CD8-positive, alpha-beta memory T cell (primary cell): ENCODE data around the gene MXD4. TPM values are rescaled to one million over a fixed set of nuclear protein-coding genes. Genes with fewer than 3 reads are reported as not detected.

Source experiments
- CTCF ChIA-PET: fragments of 350-600 bp; sonication (Branson Sonifier 250); formaldehyde crosslinking; loops from one replicate; lab custom pipeline; 2021; ENCODE audit warnings: antibody characterized with exemption; lab: Charles Lee
- POLR2A ChIA-PET: fragments of 350-600 bp; sonication (Branson Sonifier 250); formaldehyde crosslinking; loops from one replicate; lab custom pipeline; 2021; ENCODE audit warnings: antibody characterized with exemption; lab: Charles Lee
- DNase-seq, 5 donors: peaks; one replicate each; pipeline versions ENCODE4 v3.0.0 to v3.0.0-alpha.2; 2020 to 2022; ENCODE audit warnings: mixed read lengths in 1 of 5
- H3K27ac ChIP-seq: one replicate; pipeline ENCODE4 v1.7.0; 2013; ENCODE audit warnings: low read depth, mild to moderate bottlenecking, low read length, moderate library complexity
- H3K27me3 ChIP-seq: 2 replicates; pipeline ENCODE4 v1.7.0; 2013; ENCODE audit warnings: low read length, mild to moderate bottlenecking; ENCODE audit not compliant: insufficient read depth, poor library complexity, severe bottlenecking
- H3K36me3 ChIP-seq: 2 replicates; pipeline ENCODE4 v1.7.0; 2013; ENCODE audit warnings: mild to moderate bottlenecking, low read length, moderate library complexity; ENCODE audit not compliant: insufficient read depth
- H3K4me1 ChIP-seq: 2 replicates; pipeline ENCODE4 v1.7.0; 2013; ENCODE audit warnings: mild to moderate bottlenecking, low read length, moderate library complexity; ENCODE audit not compliant: insufficient read depth
- H3K4me3 ChIP-seq: 2 replicates; pipeline ENCODE4 v1.7.0; 2013; ENCODE audit warnings: mild to moderate bottlenecking, low read length
- H3K9me3 ChIP-seq: 2 replicates; pipeline ENCODE4 v1.7.0; 2013; ENCODE audit warnings: mild to moderate bottlenecking, low read length
- H3K27ac Mint-ChIP-seq, 8 donors: one replicate each; pipeline ENCODE4 v1.8.0; 2020 to 2021; ENCODE audit warnings: mixed read lengths in 8 of 8, mild to moderate bottlenecking in 6 of 8, inconsistent platforms in 3 of 8, moderate library complexity in 3 of 8
- H3K27me3 Mint-ChIP-seq, 2 donors: one replicate each; pipeline ENCODE4 v1.8.0; 2020 to 2021; ENCODE audit warnings: mixed read lengths in 2 of 2, mild to moderate bottlenecking in 1 of 2, moderate library complexity in 1 of 2
- H3K36me3 Mint-ChIP-seq, 3 donors: one replicate each; pipeline ENCODE4 v1.8.0; 2020 to 2021; ENCODE audit warnings: mixed read lengths in 3 of 3, inconsistent platforms in 1 of 3, mild to moderate bottlenecking in 1 of 3
- H3K4me1 Mint-ChIP-seq, 3 donors: one replicate each; pipeline ENCODE4 v1.8.0; 2020 to 2021; ENCODE audit warnings: mixed read lengths in 3 of 3, inconsistent platforms in 1 of 3, mild to moderate bottlenecking in 1 of 3
- H3K4me3 Mint-ChIP-seq, 7 donors: one replicate each; pipeline ENCODE4 v1.8.0; 2020 to 2021; ENCODE audit warnings: mixed read lengths in 7 of 7, mild to moderate bottlenecking in 6 of 7, moderate library complexity in 4 of 7, inconsistent platforms in 2 of 7
- H3K9me3 Mint-ChIP-seq, 5 donors: one replicate each; pipeline ENCODE4 v1.8.0; 2020 to 2022; ENCODE audit warnings: mixed read lengths in 5 of 5, mild to moderate bottlenecking in 3 of 5, moderate library complexity in 2 of 5, inconsistent platforms in 1 of 5
- polyA plus RNA-seq: library from polyadenylated mRNA; unstranded; fragments of 300-500 nt; fragmentation: Illumina TruSeq; gene quantifications from one replicate; pipeline ENCODE4 v1.2.3, GENCODE V29; 2021
- total RNA-seq, 2 experiments: library from RNA; stranded (reverse); gene quantifications; one replicate each; pipeline ENCODE4 v1.2.3, GENCODE V29; 2021

Gene MXD4
- total and polyA plus RNA-seq, 3 experiments from 2014 or later = 10.2 to 47.2 (median 12.2) TPM

DNA sequence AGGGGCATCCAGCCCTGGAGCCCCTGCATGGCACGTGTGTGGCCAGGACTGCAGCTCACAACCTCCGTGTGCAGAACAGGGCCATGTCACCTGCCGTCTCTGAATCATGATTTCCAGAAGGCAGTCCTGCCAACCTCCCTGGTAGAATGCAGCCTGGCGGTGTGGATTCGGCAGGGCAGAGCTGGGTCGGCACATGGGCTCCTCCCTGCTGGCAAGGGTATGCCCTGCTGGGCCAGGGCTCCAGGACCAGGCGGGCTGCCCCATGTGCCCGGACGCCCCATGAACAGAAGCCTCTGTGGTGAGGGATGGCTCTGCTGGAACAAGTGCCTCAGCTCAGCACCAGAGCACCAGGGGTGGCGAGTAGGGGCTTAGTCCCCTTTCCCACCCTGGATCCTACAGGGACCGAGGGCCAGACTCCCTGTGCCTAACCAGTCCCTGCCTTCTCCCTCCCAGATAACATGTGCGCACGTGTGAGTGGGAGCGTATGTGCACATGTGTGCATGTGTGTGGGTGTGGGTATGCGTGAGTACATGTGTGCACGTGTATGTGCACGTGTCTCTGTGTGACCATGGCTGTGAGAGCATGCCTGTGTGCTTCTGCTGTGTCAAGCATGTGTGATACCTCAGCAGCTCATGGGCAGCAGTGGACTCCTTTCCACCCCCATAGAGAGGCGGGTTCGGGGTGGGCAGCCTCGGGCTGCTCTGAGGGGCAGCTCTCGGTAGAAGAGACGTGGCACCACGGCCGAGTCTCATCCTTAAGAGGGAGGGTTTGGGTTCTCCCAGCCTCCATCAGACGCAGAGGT lies 10.3 kb upstream of the MXD4 start:
- Histone ChIP-seq H3K27ac (no peak overlapping the region), H3K4me3 (no peak overlapping the region), H3K27me3 (no peaks in the 10 kb centered on the region), H3K4me1 (no peaks in the 10 kb centered on the region), H3K36me3 (no peaks in the 10 kb centered on the region), H3K9me3 (no peaks in the 10 kb centered on the region)
- peaks cover 0 to 3% (median 0%) of the 10 kb centered on the region in 3 donors for H3K4me1 Mint-ChIP-seq
- H3K27ac Mint-ChIP-seq = peak overlapping the region in 2 of 8 donors; percentile 50 to 52
- ChIA-PET POLR2A (no interaction called here), CTCF (interaction anchor here (1.3 kb wide), 1 partner anchor 10 kb away, joined by 5 read pairs; no protein-coding TSS in a partner anchor)
- no peak for DNase-seq
- H3K36me3 Mint-ChIP-seq = peaks cover 0 to 16% (median 5%) of the 10 kb centered on the region in 3 donors
- H3K4me3 Mint-ChIP-seq = no peak overlapping the region
- peaks cover 0 to 3% of the 10 kb centered on the region in 2 donors for H3K27me3 Mint-ChIP-seq
- no peaks in the 10 kb centered on the region for H3K9me3 Mint-ChIP-seq

- H3K27ac Mint-ChIP-seq = no peak overlapping the region
- H3K4me3 ChIP-seq = no peak overlapping the region
- ChIA-PET POLR2A (no interaction called here), CTCF (interaction anchor here (1.3 kb wide), 1 partner anchor 10 kb away, joined by 5 read pairs; no protein-coding TSS in a partner anchor)
- H3K27me3 Mint-ChIP-seq = peaks cover 0 to 3% of the 10 kb centered on the region in 2 donors
- H3K4me1 Mint-ChIP-seq = peaks cover 0 to 3% (median 0%) of the 10 kb centered on the region in 3 donors
- H3K27me3 ChIP-seq = no peaks in the 10 kb centered on the region
- H3K27ac ChIP-seq = no peak overlapping the region
- DNase-seq = no peak
- H3K9me3 ChIP-seq = no peaks in the 10 kb centered on the region
- no peaks in the 10 kb centered on the region for H3K36me3 ChIP-seq
- H3K4me3 Mint-ChIP-seq = no peak overlapping the region
- no peaks in the 10 kb centered on the region for H3K4me1 ChIP-seq
- no peaks in the 10 kb centered on the region for H3K9me3 Mint-ChIP-seq
- H3K36me3 Mint-ChIP-seq = peaks cover 0 to 16% (median 5%) of the 10 kb centered on the region in 3 donors
These were observed 9.5 kb upstream of the MXD4 start for GRCh38 chr4:2271279-2272025.

DNA sequence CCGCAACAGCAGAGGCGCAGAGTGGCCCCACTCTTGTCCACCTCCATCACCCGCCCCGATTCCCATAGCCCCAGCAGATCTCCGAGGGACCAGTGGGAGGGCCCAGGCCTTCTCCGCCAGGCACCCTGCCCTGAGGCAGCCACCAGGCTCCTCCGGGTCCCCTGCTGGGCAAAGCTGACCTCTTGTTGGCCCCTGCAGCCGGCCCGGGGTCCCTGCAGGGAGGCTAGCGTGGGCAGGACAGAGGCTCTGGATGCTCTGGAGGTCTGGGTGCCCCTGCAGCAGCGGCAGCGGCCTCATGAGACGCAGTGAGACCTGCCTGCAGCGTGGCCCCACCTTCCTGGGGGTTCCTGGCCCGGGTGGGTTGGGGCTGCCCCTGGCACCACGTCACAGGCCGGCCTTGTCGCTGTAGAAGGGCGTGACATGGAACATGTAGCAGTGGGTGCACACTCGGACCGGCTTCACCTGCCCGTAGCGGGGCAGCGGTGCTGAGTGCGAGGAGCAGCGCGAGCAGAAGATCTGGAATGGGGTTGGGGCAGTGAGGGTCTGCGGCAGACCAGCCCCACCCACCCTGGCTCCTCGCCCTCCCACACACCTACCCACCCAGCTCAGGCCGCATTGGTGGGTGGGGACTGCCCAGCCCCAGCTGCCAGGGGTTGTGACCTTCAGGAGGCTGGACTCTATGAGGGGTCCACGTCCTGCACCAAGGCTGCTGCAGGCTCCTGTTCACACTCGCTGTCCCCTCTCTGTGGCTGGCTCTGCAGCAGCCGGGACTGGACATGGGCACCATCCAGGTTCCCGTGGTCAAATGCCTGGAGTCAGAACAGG lies 8.6 kb upstream of the MXD4 start:
- DNase-seq = no peak
- Histone ChIP-seq H3K27ac (no peak overlapping the region), H3K36me3 (no peaks in the 10 kb centered on the region), H3K4me1 (no peaks in the 10 kb centered on the region), H3K27me3 (no peaks in the 10 kb centered on the region), H3K4me3 (no peak overlapping the region), H3K9me3 (no peaks in the 10 kb centered on the region)
- CTCF ChIA-PET = no interaction called here
- no peak overlapping the region for H3K4me3 Mint-ChIP-seq
- peaks cover 0 to 3% (median 0%) of the 10 kb centered on the region in 3 donors for H3K4me1 Mint-ChIP-seq
- H3K27ac Mint-ChIP-seq = no peak overlapping the region
- H3K36me3 Mint-ChIP-seq = peaks cover 0 to 16% (median 5%) of the 10 kb centered on the region in 3 donors
- no peaks in the 10 kb centered on the region for H3K9me3 Mint-ChIP-seq
- POLR2A ChIA-PET = no interaction called here
- H3K27me3 Mint-ChIP-seq = peaks cover 0 to 3% of the 10 kb centered on the region in 2 donors

GRCh38 chr4:2269618-2270163 lies 7.8 kb upstream of the MXD4 start:
- no peaks in the 10 kb centered on the region for H3K27me3 ChIP-seq
- Mint-ChIP-seq H3K27ac (no peak overlapping the region), H3K36me3 (peaks cover 0 to 16% (median 5%) of the 10 kb centered on the region in 3 donors), H3K4me1 (peaks cover 0 to 3% (median 0%) of the 10 kb centered on the region in 3 donors), H3K9me3 (no peaks in the 10 kb centered on the region), H3K4me3 (no peak overlapping the region), H3K27me3 (peaks cover 0 to 1% of the 10 kb centered on the region in 2 donors)
- ChIA-PET POLR2A (no interaction called here), CTCF (interaction anchor here (1.0 kb wide), 1 partner anchor 149 kb away, joined by 3 read pairs; the partner anchor contains the start of gene CFAP99)
- H3K27ac ChIP-seq = no peak overlapping the region
- H3K36me3 ChIP-seq = no peaks in the 10 kb centered on the region
- no peak for DNase-seq
- H3K9me3 ChIP-seq = no peaks in the 10 kb centered on the region
- H3K4me3 ChIP-seq = no peak overlapping the region
- no peaks in the 10 kb centered on the region for H3K4me1 ChIP-seq

GRCh38 chr4:2269206-2269531 lies 7.3 kb upstream of the MXD4 start:
- CTCF ChIA-PET = interaction anchor here (1.0 kb wide), 1 partner anchor 150 kb away, joined by 3 read pairs; the partner anchor contains the start of gene CFAP99
- no peak overlapping the region for H3K4me3 ChIP-seq
- no peaks in the 10 kb centered on the region for H3K27me3 Mint-ChIP-seq

DNA sequence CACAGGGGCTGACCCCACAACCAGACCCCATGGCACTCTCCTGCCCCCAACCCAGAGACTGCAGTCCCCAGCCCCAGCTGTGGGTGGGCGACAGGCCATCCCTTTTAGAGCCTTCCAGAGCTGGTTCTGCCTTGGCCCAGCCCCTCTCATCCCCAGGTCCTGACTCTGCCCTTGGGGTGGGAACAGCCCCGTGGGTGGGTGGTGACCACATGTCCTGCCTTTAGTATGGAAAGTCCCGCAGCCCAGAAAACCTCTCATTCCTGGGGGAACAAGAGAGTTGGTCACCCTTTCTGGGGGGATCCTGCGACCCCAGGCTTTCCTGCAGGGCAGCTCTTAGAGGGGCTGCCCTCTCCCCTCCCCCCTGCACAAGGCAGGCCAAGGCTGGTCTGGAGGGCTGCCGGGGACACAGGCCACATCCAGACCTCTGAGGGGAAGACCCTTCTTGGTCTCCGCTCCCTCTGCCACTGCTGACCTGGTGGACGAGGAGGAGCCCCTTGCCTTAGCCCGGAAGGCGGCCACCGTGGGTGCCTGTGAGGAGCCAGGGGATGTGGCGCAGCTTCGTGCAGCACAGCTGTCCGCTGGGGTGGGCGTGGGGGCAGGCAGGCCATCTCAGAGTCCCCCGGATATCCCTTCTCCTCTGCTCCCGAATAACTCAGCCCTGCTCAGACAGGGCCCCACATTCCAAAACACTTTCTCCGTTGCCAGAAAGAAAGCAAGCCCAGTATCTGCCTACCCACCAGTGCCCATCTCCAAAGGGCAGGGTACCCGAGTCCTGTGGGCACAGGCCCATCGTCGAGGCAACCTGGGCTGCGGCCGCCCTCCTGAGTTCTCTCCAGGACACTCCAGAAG lies 6.7 kb upstream of the MXD4 start:
- H3K9me3 Mint-ChIP-seq = no peaks in the 10 kb centered on the region
- no peak overlapping the region for H3K27ac ChIP-seq
- POLR2A ChIA-PET = no interaction called here
- H3K4me3 Mint-ChIP-seq = no peak overlapping the region
- no peak overlapping the region for H3K4me3 ChIP-seq
- CTCF ChIA-PET = no interaction called here
- H3K27me3 Mint-ChIP-seq = no peaks in the 10 kb centered on the region
- peaks cover 0 to 7% (median under 1%) of the 10 kb centered on the region in 3 donors for H3K4me1 Mint-ChIP-seq
- no peaks in the 10 kb centered on the region for H3K27me3 ChIP-seq
- no peaks in the 10 kb centered on the region for H3K36me3 ChIP-seq
- H3K27ac Mint-ChIP-seq = peak overlapping the region in 1 of 8 donors; percentile 83
- no peaks in the 10 kb centered on the region for H3K4me1 ChIP-seq
- H3K36me3 Mint-ChIP-seq = peaks cover 0 to 15% (median 5%) of the 10 kb centered on the region in 3 donors
- no peak for DNase-seq
- no peaks in the 10 kb centered on the region for H3K9me3 ChIP-seq

More at GRCh38 chr4:2269206-2269531, 7.3 kb upstream of the MXD4 start:
- Histone ChIP-seq H3K27ac (no peak overlapping the region), H3K36me3 (no peaks in the 10 kb centered on the region), H3K4me1 (no peaks in the 10 kb centered on the region), H3K9me3 (no peaks in the 10 kb centered on the region), H3K27me3 (no peaks in the 10 kb centered on the region)
- peak overlapping the region in 1 of 8 donors; percentile 63 for H3K27ac Mint-ChIP-seq
- no peak overlapping the region for H3K4me3 Mint-ChIP-seq
- no peaks in the 10 kb centered on the region for H3K9me3 Mint-ChIP-seq
- POLR2A ChIA-PET = no interaction called here
- peaks cover 0 to 4% (median 0%) of the 10 kb centered on the region in 3 donors for H3K4me1 Mint-ChIP-seq
- peaks cover 0 to 15% (median 5%) of the 10 kb centered on the region in 3 donors for H3K36me3 Mint-ChIP-seq
- DNase-seq = no peak

- Mint-ChIP-seq H3K36me3 (peaks cover 0 to 12% (median 2%) of the 10 kb centered on the region in 3 donors), H3K27ac (no peak overlapping the region), H3K9me3 (no peaks in the 10 kb centered on the region), H3K4me1 (peaks cover 0 to 7% (median 1%) of the 10 kb centered on the region in 3 donors), H3K27me3 (no peaks in the 10 kb centered on the region), H3K4me3 (no peak overlapping the region)
- peaks cover 3% of the 10 kb centered on the region for H3K4me1 ChIP-seq
- no peaks in the 10 kb centered on the region for H3K27me3 ChIP-seq
- no peak overlapping the region for H3K27ac ChIP-seq
- ChIA-PET POLR2A (no interaction called here), CTCF (no interaction called here)
- H3K4me3 ChIP-seq = no peak overlapping the region
- DNase-seq = no peak
- no peaks in the 10 kb centered on the region for H3K9me3 ChIP-seq
- no peaks in the 10 kb centered on the region for H3K36me3 ChIP-seq
These were observed 5.9 kb upstream of the MXD4 start for GRCh38 chr4:2267841-2268240.
